LHCN-M2 (cell line): Measurements from ENCODE around the gene TP53BP1. TPM values are rescaled to one million over a fixed set of nuclear protein-coding genes. Genes with fewer than 3 reads are reported as not detected.

Experiments used
- DNase-seq: peaks from one replicate; pipeline ENCODE4 v3.0.0-alpha.2; 2012; ENCODE audit warnings: low read depth
- total RNA-seq: library from RNA; depleted of rRNA; stranded (reverse); fragments of >200 nt; gene quantifications from 2 replicates; pipeline ENCODE4 v1.2.3, GENCODE V29; 2014

TP53BP1 gene
- total RNA-seq, 1 experiment from 2014 or later: 46.0 TPM

DNA sequence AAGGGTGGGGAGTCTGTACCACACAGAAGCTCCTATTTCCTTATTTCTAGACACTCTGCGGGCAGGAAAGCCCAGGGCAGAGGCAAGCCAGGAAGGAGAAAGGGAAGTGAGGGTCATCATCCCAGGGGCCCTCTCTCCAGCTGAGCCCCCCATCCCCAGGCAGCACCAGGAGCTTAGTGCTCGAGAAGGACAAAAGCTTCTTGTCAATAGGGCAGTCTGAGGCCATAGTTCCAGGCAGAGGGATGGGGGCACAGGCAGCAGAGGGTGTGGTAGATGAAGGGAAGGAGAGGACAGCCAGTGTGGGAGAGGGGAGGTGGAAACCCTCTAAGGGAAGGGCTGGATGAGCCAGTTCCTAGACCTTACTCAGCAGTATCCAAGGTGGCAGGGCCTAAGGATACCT, 27.2 kb upstream of the TP53BP1 start:
- no peak for DNase-seq

DNA sequence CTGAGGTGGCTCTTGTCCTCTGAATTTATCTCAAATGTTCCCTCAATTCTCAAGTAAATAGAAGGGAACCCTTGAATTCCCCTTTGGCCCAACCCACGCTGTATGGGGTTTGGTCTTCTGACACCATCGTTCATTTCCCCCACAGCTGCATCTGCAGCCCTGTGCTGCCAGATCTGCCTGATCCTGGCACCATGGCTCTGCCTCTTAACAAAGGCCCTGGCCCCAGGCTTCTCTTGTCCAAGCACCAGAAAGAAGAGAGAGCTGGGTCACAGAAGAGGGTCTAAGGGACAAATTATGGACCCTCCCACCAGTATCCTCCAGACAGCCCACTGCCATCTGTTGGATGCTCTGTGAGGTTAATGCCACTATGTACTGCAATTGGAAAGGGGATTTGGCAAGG, 26.2 kb upstream of the TP53BP1 start:
- DNase-seq: no peak

DNA sequence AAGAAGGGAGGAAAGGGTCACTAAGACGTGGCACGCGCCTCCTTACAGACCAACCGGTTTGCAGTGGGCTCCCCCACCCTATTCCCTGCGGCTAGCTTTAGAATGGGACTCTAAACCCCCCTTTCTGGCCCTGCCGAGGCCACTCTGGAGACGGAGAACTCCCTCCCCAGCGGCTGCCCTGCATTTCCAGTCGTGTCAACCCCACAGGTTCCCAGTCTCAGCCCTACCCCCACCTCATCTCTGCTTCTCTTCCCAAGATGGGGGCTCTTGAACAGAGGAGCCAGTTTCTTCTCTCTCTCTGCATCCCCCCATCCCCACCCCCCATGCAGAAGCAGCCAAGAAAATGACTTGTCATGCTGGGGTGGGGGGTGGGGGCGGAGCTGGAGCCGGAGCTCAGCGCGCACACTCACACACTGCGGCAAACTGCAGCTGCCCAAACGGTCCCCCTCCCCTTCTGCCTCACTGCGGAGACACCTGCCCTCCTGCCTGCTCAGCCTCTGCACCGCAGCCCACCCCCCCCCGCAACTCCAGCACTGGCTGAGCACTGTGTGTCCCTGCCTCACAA, 25.3 kb upstream of the TP53BP1 start:
- DNase-seq: peak; percentile 55

DNA sequence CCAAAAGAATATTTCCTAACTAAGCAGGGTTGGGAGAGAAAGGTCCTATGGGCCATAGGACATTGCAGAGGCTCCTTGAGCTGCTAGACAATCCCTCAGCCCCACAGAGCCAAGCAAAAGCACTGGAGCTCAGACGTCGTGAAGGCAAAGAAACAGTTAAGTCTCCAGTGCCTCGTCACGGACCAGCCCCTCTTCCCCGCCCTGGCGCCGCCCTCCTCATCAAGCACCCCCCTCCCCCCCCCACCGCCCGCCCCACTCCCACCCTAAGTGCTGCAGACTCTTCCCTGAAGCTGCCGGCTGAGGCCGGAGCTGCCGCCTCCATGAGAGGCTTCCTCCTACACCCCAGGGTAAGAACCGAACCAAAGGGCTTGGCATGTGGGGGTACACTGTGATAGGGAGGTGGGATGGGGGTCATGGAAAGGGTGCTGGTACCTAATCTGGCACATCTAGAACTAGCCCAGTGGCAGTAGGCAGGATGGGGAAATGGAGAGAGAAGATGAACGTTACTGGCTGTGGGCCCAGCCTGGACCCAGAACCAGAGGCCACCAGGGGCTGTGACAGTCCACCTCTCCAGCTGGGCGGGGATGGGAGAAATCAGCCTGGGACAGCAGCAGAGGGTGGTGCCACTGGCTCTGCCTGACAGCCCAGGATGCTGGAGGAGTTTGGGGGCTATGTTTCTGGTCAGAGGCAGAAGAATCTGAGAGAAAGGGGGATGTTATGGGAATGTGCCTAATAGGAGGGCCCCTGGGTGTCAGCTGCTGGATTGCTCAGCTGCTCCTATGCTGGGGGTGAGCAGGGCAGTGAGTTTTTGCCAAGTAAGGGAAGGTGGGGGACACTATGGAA, 24.6 kb upstream of the TP53BP1 start, which contains the start of gene MAP1A:
MAP1A (plus strand) TSS at position 255 of the 843 bp plus-strand sequence. CDS start 3,866 bp downstream, outside the sequence.
- DNase-seq: peak; percentile 63

DNA sequence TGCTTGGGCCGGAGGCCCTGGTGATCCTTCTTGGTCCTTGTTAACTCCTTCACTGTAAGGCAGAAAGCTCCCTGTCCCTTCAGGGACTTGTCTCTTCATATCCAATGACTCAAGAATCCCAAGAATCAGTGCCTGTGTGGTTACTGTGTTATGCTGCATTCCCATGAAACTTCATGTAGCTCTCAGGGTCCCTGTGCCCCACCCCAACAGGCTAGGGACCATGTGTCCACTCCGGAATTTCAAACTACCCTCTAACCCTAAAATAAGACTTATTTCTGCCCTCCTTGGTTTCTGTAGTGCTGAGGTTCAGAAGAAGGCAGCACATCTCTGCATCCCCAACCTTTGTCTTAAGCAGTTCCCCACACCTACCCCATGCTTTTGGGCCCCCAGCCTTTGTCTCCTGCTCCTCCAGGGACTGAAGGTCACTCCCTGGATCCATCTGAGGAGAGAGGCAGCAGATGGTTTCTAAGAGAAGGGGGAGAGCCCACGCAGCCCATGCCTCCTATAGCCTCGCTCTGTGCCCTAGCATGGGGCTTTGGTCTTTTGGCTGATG, 23.9 kb upstream of the TP53BP1 start:
- peak; percentile 85 for DNase-seq

DNA sequence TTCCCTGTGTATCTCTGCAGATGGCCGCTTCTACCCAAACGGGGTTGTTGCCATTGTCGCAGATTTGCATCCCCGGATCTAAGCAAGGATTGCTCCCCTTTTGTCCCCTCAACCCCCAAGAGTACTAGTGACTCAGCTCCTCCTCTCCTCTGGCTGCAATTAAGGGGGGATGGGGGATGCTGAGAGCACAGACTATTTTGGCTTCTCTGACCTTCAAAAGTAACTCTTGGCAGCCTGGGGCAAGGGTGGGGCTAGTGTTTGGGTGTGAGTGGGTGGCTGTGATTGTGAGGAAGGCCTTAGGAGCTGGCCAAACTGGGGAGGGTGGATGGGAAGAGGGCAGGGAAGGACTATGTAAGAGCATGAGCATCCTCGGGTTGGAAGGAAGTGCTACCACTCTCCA, 23.2 kb upstream of the TP53BP1 start:
- DNase-seq: peak; percentile 64

DNA sequence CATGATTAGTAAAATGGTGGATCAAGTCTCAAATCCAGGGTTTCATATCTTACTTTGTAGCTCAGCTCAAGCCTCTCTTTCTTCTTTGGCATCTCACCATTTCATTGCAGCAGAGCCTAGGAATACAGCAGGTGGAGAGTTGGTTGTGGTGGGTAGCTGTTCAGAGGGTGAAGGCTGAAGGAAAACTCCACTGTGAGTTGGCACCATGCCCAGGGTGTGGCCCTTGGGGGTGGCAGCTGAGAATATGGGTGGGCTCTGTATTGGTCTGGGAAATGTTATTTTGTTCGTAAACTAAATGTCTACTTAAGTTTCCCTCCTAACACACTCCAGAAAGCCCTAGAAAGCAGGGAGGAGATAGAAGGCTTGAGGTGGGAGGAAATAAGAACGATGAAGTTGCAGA, 22.8 kb upstream of the TP53BP1 start:
- DNase-seq: no peak

DNA sequence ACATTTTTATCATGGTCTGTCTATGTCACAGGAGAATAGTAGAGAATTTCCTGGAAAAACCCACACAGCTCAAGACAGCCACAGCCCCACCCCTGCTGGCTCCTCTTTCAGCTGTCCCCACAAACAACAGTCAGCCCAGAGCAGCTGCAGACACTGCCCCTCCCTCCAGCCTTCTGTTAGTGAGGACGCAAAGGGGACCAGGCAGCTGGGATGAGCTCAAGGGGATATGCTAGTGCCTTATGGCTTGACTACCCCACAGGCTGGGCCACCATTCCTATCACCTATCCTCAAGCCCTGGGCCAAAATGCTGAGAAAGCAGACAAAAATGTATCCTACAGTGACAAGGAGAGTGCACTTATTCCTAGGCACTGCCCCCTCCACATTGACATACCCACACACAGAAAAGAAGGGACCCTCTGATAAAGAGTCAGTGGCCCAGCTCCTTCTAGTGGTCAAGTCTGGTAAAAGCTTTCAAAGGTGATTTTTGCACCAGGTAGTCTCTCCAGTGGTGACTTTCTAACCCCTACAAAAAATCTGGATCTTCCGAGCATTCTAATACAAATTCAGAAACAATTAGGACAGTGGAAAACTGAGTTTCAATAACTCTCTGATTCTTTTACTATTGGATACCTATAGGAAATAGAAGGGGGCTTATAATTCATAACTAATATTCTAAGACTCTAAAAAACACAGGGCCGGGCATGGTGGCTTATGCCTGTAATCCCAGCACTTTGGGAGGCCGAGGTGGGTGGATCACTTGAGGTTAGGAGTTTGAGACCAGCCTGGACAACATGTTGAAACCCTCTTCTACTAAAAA, 21.5 kb upstream of the TP53BP1 start:
- DNase-seq: peak; percentile 93

DNA sequence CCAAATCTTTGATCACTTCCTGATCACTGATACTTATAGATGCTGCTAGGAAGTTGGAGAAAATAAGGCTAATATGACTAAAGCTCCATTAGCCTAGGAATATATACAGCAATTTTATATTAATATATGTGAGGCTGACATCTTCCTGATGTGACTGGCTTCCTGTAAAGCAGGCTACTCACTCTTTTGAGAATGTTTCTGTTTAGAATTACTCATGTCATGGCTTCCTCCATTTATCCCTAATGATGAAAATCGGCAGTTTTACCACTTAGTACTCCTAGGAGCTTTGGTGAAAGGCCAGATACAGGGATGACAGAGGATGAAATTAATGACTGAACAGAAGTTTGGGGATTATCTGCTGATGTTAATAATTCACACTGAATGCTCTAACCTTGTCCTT, 20.6 kb upstream of the TP53BP1 start:
- DNase-seq: no peak

DNA sequence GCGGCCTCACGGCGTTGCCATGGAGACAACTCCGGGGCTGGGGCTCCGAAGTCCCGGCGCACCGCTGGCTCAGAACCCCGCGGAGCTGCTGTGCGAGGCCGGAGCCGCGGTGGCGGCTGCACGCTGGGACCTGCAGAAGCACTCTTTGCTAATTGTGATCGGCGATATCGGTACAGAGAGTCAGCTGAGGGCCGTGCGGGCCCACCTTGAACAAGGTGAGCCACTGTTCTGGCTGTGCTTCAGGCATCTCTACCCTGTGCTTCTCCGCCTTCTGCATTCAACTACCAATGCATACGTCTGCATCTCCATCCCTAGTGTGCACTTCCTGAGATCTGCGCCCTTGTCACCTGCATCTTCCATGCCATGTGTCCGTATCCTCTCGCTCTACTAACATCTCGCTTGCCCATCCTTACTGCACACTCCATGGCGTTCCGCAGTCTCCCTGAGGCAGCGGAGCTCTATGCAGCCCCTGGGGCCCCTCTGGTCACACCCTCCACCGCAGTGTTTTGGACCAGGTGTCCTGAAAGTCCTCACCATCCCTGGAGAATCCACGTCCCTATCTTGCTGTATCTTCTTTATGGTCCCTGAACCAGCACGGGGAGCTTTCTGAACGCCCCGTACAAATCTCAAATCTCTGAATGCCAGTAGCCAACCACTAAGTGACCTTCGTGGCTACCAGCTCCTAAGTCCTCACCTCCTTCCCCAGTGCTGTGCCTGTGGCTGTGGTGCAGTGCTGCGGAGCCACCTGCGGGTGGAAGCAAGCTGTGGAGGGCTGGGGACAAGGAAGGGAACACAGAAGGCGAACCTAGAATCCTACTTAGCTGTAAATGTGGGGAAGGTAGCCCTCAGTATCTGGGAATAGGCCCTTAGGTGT, 18.3 kb upstream of the TP53BP1 start:
- DNase-seq: no peak

DNA sequence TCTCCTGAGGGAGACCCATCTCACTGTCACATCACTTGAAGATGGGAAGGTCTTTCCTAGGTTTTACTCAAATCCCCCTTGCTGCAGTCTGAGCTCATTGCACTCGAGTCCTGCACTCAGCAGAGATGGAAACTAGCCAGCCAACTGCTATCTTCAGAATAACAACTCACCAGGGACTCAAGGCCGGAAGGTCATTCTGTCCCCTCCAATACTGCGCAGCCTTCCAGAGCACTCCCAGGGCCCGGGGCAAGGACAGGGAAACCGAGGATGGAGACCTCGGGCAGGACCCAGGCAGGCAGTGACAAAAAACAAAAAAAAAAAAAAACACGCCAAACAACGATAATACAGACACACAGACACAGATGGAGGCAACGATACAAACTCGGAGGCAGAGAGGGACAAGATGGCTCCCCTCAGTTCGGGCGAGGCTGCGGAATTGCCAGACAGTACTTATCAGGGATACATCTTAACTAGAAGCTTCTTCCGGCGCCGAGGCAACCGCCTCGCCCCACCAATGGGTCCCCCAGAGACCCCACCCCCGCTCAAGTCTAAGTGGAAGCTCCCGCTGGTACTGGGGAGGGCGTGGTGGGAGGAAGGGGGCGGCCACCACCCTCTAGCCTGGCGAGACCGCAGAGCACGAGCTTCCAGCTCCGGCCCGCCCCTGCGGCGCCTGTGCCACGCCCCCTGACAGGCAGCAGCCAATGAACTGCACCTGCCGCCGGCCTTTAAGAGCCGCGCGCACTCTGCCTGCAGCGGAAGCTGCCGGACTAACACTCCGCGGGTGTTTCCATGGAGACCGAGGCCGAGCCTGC, 17.4 kb upstream of the TP53BP1 start:
- peak; percentile 98 for DNase-seq

DNA sequence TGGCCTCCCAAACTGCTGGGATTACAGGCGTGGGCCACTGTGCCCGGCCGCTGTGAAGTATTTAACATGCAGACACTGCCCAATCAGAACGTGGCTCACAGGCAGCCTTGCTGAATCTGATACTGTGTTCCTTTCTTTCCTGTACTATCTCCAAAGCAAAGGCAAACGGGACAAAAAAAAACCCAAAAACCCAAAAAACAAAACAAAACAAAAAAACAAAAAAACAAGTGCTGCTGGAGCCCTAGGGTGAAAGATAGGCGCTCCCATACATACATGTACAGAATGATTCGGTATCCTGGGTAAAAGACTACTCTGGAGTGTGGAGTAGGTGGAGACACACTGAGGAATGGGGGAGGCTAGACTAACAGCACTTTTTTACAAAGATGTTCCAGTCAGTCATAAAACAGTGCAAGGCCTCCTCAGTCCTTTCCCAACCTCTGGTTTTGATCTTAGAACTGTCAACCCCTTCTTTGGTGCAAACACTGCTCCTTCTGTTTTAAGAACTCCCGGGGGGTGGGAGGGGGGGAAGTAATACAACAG, 16.8 kb upstream of the TP53BP1 start:
- peak; percentile 61 for DNase-seq

DNA sequence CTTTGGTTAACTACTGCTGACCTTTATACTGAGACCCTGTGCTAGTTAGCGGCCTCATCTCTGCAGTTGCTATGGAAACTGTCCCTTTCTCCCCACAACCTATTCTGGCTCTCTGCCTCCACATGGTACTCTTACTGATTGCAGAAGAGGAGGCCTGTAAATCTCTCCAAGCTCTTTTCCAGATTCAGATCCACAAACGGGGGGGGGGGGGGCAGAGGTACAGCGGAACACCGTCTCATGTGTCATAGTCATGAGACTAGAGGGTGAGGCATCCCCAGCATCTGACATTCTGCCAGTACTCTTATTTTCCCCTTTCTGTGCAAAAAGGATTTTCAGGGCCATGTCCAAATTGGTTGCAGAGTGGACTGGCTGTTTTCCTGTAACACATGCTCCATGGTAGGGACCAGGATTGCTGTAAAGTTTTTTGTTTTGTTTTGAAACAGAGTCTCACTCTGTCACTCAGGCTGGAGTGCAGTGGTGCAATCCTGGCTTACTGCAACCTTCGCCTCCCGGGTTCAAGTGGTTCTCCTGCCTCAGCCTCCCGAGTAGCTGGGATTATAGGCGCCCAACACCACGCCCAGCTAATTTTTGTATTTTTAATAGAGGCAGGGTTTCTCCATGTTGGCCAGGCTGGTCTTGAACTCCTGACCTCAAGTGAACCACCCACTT, 16.2 kb upstream of the TP53BP1 start:
- DNase-seq: peak; percentile 69

DNA sequence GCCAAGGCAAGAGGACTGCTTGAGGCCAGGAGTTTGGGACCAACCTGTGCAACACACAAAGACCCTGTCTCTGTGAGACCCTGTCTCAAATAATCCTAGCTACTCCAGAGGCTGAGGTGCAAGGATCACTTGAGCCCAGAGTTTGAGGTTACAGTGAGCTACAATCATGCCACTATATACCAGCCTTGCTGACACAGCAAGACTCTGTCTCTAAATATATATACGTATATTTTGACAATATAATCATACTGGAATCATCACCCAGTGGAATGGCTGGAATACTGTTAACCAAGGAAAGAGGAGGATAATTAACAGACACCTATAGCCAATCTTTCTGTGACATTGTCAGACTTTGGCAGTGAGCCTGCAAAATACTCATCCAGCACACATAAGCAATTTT, 15.5 kb upstream of the TP53BP1 start:
- DNase-seq: no peak

DNA sequence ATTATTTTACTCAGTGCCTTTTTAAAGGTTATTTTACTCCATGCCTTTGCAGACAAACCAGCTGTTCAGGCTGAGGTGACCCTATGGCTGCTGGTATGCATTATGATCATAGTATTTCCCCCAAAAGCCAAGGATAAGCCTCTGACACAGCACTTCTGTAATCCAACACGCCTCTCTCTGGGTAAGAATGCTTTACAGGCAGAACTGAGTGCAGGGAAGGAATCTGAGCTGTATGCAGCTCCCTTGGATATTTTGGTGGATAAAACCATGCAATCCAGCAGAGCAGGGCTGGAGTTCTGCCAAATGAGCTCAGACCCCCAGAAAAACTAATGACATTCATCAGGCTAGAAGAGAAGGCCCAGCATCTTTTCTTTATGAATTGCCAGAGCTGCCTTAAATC, 12.8 kb upstream of the TP53BP1 start:
- DNase-seq: peak; percentile 92

DNA sequence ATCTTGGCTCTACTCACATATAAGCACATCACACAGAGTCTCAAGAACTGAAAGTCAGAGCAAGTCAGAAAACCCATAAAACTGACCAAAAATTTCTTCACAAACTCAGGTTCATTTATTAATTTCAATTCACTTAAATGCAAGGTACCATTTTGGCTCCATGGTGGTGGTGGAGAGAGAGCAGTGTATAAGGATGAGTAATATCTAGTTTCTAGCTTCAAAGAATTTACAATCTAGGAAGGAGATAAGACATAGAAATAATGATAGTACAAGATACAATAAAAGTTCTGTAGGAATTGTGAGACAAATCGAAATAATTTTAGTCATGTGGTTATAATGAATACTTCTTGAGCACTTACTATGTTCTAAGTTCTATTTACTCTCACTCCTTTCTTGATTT, 6.7 kb upstream of the TP53BP1 start:
- no peak for DNase-seq

DNA sequence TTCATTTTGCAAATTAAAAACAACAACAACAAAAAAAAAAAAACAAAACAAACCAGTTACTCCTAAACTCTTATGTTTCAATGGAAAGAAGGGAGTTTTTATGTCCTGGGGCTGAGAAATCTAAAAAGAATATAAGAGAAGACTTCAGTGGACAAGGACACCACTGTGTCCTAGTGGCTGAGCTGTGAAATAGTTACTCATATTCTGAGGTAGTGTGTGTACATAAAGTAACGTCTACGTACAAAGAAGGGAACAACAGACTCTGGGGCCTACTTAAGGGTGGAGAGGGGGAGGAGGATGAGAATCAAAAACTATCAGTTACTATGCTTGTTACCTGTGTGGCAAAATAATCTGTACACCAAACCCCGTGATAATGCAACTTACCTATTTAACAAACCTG, 6.0 kb upstream of the TP53BP1 start:
- DNase-seq: no peak

DNA sequence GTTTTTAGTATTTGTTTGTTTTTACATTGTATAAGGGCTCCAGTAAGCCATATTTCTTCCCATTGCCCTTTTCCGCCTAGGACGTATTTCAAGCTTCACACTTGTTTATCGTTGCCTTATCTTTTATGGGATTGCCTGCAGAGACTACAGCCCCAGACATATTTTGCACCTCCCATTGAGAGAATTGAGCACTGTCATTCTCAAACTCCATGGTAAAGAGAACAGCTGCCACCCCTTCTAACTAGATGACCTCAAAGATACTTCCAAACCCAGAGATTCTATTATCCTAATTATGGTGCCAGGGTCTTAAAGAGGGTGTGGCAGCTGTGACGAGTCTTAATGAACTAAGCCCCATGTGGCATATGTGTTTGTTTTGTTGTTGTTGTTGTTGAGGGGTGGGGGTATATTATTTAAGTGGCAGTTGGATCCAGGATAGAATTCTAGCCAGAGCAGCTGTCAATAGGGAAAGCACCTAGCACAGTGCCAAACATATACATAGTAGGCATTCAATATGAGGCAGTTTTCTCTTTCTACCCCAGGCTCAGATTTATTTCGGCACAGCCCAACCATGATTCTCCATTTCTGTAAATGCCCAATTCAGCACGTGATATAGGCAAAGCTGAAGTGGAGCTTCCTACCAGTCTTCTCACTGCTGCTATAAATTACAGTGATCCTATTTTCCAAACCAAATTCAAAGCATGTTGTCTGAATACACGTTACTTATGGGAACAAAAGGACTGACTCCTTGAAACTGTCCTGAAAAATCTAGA, 932 bp upstream of the TP53BP1 start:
- no peak for DNase-seq

DNA sequence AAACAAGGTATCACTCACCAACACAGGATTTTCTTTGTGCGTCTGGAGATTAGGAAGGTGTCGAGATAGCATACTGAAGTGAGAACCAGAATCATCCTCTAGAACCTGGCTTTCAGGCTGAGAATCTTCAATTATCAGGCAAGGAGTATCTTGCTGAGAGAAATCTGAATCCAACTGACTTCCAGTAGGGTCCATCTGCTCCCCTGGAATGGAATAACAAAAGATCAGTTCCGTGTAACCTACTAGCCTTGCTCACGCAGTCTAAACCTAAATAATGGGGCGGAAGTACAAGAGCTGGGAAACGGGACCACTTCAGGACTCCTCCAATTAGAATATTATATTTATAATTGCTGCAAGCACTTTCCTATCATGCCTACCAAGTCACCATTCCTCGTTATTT, 690 bp downstream of the TP53BP1 start:
- DNase-seq: no peak
